HepG2 (cell line): Measurements from ENCODE around the gene SEMA7A. TPM values are rescaled to one million over a fixed set of nuclear protein-coding genes. Genes with fewer than 3 reads are reported as not detected.

Source experiments
- ATAC-seq: fragments of 200-7000 bp; cut with Tn5 transposase; 3 replicates; pipeline ENCODE4 v1.9.1; 2020; ENCODE audit warnings: mild to moderate bottlenecking, moderate library complexity
- BruUV-seq: library from RNA; stranded (reverse); fragments of 400-500 nt; replicated peaks from 2 replicates; lab custom pipeline; 2021; lab: Mats Ljungman, UMichigan
- CTCF ChIA-PET: fragments of 300-600 bp; formaldehyde crosslinking; extraction: SDS; loops from one replicate; lab custom pipeline; 2021; ENCODE audit warnings: low total read pairs, inconsistent platforms, low intra/inter-chr PET ratio; lab: Yijun Ruan, JAX
- POLR2A ChIA-PET: fragments of 350-600 bp; sonication (Branson Sonifier 250); formaldehyde crosslinking; loops from one replicate; lab custom pipeline; 2020; ENCODE audit warnings: antibody characterized with exemption, inconsistent platforms; lab: Yijun Ruan, JAX
- DNase-seq: peaks from one replicate; pipeline ENCODE4 v3.0.0-alpha.2; 2015; ENCODE audit warnings: low spot score
- FAIRE-seq: peaks from 3 replicates; lab custom pipeline; 2011; peaks lifted over from hg19 to GRCh38; lab: Jason Lieb, UNC
- H2AFZ ChIP-seq: one replicate; pipeline ENCODE4 v1.6.1; 2011; ENCODE audit warnings: low read length, inconsistent platforms
- H3K27ac ChIP-seq: fragments of 300-600 bp; 3 replicates; pipeline ENCODE4 v1.8.0; 2011; ENCODE audit warnings: mixed run types, mild to moderate bottlenecking, mixed read lengths, low read length, inconsistent platforms; ENCODE audit not compliant: insufficient read depth; ENCODE audit errors: extremely low read length
- H3K27me3 ChIP-seq, 2 experiments: fragments of 200-600 bp in 1 of 2; 2 replicates in 1 of 2; 3 replicates in 1 of 2; pipeline versions ENCODE4 v1.6.0 to v1.8.0; 2011; ENCODE audit warnings: low read length in 2 of 2, mild to moderate bottlenecking in 2 of 2, moderate library complexity in 2 of 2, inconsistent platforms in 1 of 2; ENCODE audit not compliant: insufficient read depth in 2 of 2, control insufficient read depth in 1 of 2
- H3K36me3 ChIP-seq, 2 experiments: fragments of 200-600 bp in 1 of 2; replicated peaks in 1 of 2; 2 replicates in 1 of 2; 3 replicates in 1 of 2; pipeline versions ENCODE4 v1.5.1 to v1.8.0; 2011; ENCODE audit warnings: low read length in 2 of 2, inconsistent platforms in 1 of 2; ENCODE audit not compliant: insufficient read depth in 2 of 2, control insufficient read depth in 1 of 2
- H3K4me1 ChIP-seq: 2 replicates; pipeline ENCODE4 v1.5.1; 2012; ENCODE audit warnings: low read length, inconsistent platforms; ENCODE audit not compliant: insufficient read depth
- H3K4me2 ChIP-seq: 2 replicates; pipeline ENCODE4 v1.6.0; 2011; ENCODE audit warnings: low read depth, low read length, inconsistent platforms
- H3K4me3 ChIP-seq, 3 experiments: fragments of 200-600 bp in 1 of 3; sonication (generic), shearing (Covaris generic) in 1 of 3; replicated peaks in 1 of 3; 2 replicates each; pipeline ENCODE4 v1.5.1; 2011 to 2016; ENCODE audit warnings: low read length in 3 of 3, inconsistent platforms in 2 of 3, low read depth in 2 of 3, mild to moderate bottlenecking in 2 of 3, control low read depth in 1 of 3, mixed read lengths in 1 of 3; ENCODE audit not compliant: insufficient read depth in 1 of 3
- H3K79me2 ChIP-seq: one replicate; pipeline ENCODE4 v1.6.1; 2011; ENCODE audit warnings: low read length, inconsistent platforms; ENCODE audit not compliant: insufficient read depth
- H3K9ac ChIP-seq: 2 replicates; pipeline ENCODE4 v1.6.0; 2011; ENCODE audit warnings: mild to moderate bottlenecking, low read depth, low read length, inconsistent platforms; ENCODE audit not compliant: insufficient read depth
- H3K9me3 ChIP-seq: 2 replicates; pipeline ENCODE4 v1.5.1; 2012; ENCODE audit warnings: mild to moderate bottlenecking, low read length
- H4K20me1 ChIP-seq: 2 replicates; pipeline ENCODE4 v1.6.0; 2011; ENCODE audit warnings: inconsistent platforms, mild to moderate bottlenecking, low read length, moderate library complexity; ENCODE audit not compliant: insufficient read depth
- MYPOP ChIP-seq: sonication (generic); formaldehyde crosslinking; IDR thresholded peaks from 2 replicates; pipeline ENCODE4 v1.8.1; 2023; ENCODE audit warnings: mild to moderate bottlenecking, moderate library complexity, missing genetic modification reagents
- ZBTB3 ChIP-seq: sonication (generic); formaldehyde crosslinking; IDR thresholded peaks from 2 replicates; pipeline ENCODE4 v1.4.0; 2020; ENCODE audit warnings: low read depth, mild to moderate bottlenecking, moderate library complexity, missing genetic modification reagents, borderline replicate concordance
- ZNF263 ChIP-seq: sonication (generic); formaldehyde crosslinking; IDR thresholded peaks from 2 replicates; pipeline ENCODE4 v1.4.0; 2020; ENCODE audit warnings: missing genetic modification reagents
- ZSCAN21 ChIP-seq: sonication (generic); formaldehyde crosslinking; IDR thresholded peaks from 2 replicates; pipeline ENCODE4 v1.8.0; 2022; ENCODE audit warnings: mild to moderate bottlenecking, missing genetic modification reagents, moderate library complexity, borderline replicate concordance
- WGBS: methylation state at CpG from one replicate; pipeline ENCODE4 v1.1.6; 2017; ENCODE audit warnings: low lambda C conversion rate; 5-methylcytosine and 5-hydroxymethylcytosine counted together
- in situ Hi-C: cut with HindIII; loops from 2 replicates; pipeline ENCODE4 v1.10.0; 2017; ENCODE audit warnings: low pct_unique_long_range_greater_than_20kb; ENCODE audit not compliant: extremely low pct_ligation_motif_present
- intact Hi-C: fragments of 100-400 bp; cut with micrococcal nuclease; formaldehyde crosslinking; loops from one replicate; pipeline ENCODE4 v1.10.0; 2022; ENCODE audit not compliant: unreplicated experiment
- polyA plus RNA-seq, 8 experiments: library from polyadenylated mRNA; depleted of rRNA in 3 of 8; stranded (reverse) in 7 of 8; unstranded in 1 of 8; fragments of >200 nt; fragmentation: Illumina TruSeq in 4 of 8; extraction: Trizol in 4 of 8; gene quantifications; 2 replicates each; pipeline versions ENCODE4 v1.2.1 to v1.2.3, GENCODE V29; 2011 to 2016; ENCODE audit warnings: low read depth in 4 of 8, missing spikeins in 1 of 8, mixed read lengths in 1 of 8; ENCODE audit not compliant: insufficient read depth in 1 of 8
- total RNA-seq, 5 experiments: library from RNA; depleted of rRNA; stranded (reverse); fragments of >200 nt; fragmentation: Illumina TruSeq; extraction: Trizol; gene quantifications; 2 replicates each; pipeline ENCODE4 v1.2.3, GENCODE V29; 2016; ENCODE audit warnings: low read depth in 1 of 5
- TF ChIP-seq, protein P1 (sequence below): sonication (generic); formaldehyde crosslinking; IDR thresholded peaks from 2 replicates; pipeline ENCODE4 v1.4.0; 2020; ENCODE audit warnings: missing genetic modification reagents

The SEMA7A gene
- total and polyA plus RNA-seq, 2 of the 13 experiments (the other 11 are each of a cell fraction or from before 2014, with no cell fraction given): 9.0 to 15.8 TPM

GRCh38 chr15:74408385-74408784 lies 25.4 kb downstream of the SEMA7A start:
- Histone ChIP-seq H3K9me3 (no peaks in the 10 kb centered on the region), H3K27me3 (peaks cover 1 to 12% of the 10 kb centered on the region in 2 experiments; a peak in 2 of 5 replicates), H3K4me1 (peaks cover 38% of the 10 kb centered on the region), H4K20me1 (no peaks in the 10 kb centered on the region), H2AFZ (no peak overlapping the region), H3K4me3 (no peak overlapping the region), H3K27ac (no peak overlapping the region), H3K36me3 (peaks cover 11 to 31% of the 10 kb centered on the region in 2 experiments; a peak in 4 of 5 replicates), H3K4me2 (no peak overlapping the region), H3K9ac (no peak overlapping the region), H3K79me2 (no peaks in the 10 kb centered on the region)
- CTCF ChIA-PET: no interaction called here
- intact Hi-C loops (no loop called here), in situ Hi-C loops (no loop called here)
- BruUV-seq: no TSS peak
- TF ChIP-seq ZNF263 (CRISPR knock-in tag) (peak; percentile 66; the same call in 1 of the 2 replicates), MYPOP (no peak)
- FAIRE-seq: no peak
- ATAC-seq: no peak
- POLR2A ChIA-PET: no interaction called here
- no peak for DNase-seq
- 90% methylated on average over 1 of the region's 2 CpGs for WGBS

DNA sequence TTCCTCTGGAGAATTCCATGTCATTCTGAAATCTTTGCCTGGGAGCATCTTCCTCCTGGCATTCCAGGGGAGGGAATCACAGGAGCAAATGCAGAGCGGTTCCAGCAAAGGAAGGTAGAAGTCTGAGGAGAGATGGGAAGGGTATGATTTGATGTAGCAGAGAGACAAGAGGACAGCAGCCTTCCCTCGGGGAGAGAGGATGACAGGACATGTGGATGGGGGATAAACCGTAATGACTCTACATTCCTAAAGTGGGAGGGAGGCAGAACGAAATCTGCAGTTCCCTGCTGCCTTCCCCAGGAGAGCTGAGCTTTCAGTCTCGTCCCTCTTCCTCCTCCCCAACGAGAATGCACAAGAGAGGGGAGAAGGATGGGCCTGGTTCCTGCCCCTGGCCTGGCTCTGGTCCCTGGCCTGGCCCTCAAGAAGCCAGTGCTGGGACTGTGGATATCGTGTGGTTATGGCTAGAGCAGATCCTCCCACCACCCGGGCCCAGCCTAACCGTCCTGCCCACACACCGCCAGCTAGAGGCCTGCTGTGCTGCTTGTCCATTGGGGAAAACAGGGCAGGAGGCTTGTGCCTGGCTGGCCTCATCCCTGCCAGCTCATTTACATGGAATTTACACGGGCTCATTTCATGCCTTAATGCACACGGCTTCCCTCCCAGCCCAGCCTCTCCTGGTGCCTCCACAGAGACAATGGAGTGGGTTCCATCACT lies 26.6 kb downstream of the SEMA7A start:
- no peak overlapping the region for H3K9ac ChIP-seq
- no peaks in the 10 kb centered on the region for H3K79me2 ChIP-seq
- in situ Hi-C loops (no loop called here), intact Hi-C loops (no loop called here)
- H3K9me3 ChIP-seq: no peaks in the 10 kb centered on the region
- no peaks in the 10 kb centered on the region for H4K20me1 ChIP-seq
- no peak overlapping the region; a peak in 1 of 6 replicates for H3K4me3 ChIP-seq
- BruUV-seq: no TSS peak
- WGBS: 11% methylated on average over 8 of the region's 12 CpGs
- peaks cover 45% of the 10 kb centered on the region for H3K4me1 ChIP-seq
- H3K27me3 ChIP-seq: peaks cover 6 to 22% of the 10 kb centered on the region in 2 experiments
- CTCF ChIA-PET: no interaction called here
- peak; percentile 22 for DNase-seq
- no peak for FAIRE-seq
- H3K4me2 ChIP-seq: peak overlapping the region; percentile 56; the same call in 1 of the 2 replicates
- POLR2A ChIA-PET: interaction anchor here (0.9 to 4.4 kb wide), 3 partner anchors 20 to 35 kb away, joined by 3 to 18 read pairs (median 4); no protein-coding TSS in a partner anchor
- peak; percentile 72 for ATAC-seq
- peaks cover 11 to 22% of the 10 kb centered on the region in 2 experiments; a peak in 4 of 5 replicates for H3K36me3 ChIP-seq
- no peak overlapping the region for H3K27ac ChIP-seq
- no peak overlapping the region for H2AFZ ChIP-seq
- TF ChIP-seq ZSCAN21 (CRISPR knock-in tag): no peak
- TF ChIP-seq, protein P1, sequence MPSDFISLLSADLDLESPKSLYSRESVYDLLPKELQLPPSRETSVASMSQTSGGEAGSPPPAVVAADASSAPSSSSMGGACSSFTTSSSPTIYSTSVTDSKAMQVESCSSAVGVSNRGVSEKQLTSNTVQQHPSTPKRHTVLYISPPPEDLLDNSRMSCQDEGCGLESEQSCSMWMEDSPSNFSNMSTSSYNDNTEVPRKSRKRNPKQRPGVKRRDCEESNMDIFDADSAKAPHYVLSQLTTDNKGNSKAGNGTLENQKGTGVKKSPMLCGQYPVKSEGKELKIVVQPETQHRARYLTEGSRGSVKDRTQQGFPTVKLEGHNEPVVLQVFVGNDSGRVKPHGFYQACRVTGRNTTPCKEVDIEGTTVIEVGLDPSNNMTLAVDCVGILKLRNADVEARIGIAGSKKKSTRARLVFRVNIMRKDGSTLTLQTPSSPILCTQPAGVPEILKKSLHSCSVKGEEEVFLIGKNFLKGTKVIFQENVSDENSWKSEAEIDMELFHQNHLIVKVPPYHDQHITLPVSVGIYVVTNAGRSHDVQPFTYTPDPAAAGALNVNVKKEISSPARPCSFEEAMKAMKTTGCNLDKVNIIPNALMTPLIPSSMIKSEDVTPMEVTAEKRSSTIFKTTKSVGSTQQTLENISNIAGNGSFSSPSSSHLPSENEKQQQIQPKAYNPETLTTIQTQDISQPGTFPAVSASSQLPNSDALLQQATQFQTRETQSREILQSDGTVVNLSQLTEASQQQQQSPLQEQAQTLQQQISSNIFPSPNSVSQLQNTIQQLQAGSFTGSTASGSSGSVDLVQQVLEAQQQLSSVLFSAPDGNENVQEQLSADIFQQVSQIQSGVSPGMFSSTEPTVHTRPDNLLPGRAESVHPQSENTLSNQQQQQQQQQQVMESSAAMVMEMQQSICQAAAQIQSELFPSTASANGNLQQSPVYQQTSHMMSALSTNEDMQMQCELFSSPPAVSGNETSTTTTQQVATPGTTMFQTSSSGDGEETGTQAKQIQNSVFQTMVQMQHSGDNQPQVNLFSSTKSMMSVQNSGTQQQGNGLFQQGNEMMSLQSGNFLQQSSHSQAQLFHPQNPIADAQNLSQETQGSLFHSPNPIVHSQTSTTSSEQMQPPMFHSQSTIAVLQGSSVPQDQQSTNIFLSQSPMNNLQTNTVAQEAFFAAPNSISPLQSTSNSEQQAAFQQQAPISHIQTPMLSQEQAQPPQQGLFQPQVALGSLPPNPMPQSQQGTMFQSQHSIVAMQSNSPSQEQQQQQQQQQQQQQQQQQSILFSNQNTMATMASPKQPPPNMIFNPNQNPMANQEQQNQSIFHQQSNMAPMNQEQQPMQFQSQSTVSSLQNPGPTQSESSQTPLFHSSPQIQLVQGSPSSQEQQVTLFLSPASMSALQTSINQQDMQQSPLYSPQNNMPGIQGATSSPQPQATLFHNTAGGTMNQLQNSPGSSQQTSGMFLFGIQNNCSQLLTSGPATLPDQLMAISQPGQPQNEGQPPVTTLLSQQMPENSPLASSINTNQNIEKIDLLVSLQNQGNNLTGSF (CRISPR knock-in tag): no peak
- TF ChIP-seq ZBTB3 (CRISPR knock-in tag): no peak
